GM23248 (cell line): ENCODE data around the gene PHACTR3.

Experiments
- EZH2 ChIP-seq: fragments of 200-600 bp; sonication (generic); IDR thresholded peaks from 2 replicates; pipeline ENCODE4 v1.6.1; 2018; ENCODE audit warnings: antibody characterized with exemption, mild to moderate bottlenecking; ENCODE audit not compliant: insufficient read depth, poor library complexity, severe bottlenecking
- EZH2phosphoT487 ChIP-seq: fragments of 200-600 bp; sonication (generic); IDR thresholded peaks from 2 replicates; pipeline ENCODE4 v1.6.1; 2018; ENCODE audit warnings: antibody characterized with exemption, moderate library complexity, mild to moderate bottlenecking, low read depth; ENCODE audit not compliant: insufficient read depth

DNA sequence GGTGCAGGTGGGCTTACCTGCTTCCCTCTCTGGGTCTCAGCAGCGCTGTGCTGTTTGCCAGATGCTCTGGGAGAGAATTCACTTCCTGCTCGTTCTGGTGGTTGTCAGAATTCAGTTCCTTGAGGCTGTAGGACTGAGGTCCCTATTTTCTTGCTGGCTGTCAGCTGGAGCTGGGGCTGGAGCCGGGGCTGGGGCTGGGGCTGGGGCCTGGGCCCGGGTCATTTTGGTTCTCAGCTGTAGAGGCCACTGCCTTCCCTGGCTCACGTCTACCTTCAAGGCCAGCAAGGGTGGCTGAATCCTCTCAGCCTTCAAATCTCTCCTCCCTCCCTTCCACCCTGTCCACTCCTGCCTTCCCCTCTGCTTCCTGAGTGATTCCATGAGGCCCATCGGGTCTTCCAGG lies 16.8 kb upstream of the PHACTR3 start:
- no peak for TF ChIP-seq EZH2phosphoT487
- TF ChIP-seq EZH2, result no peak
